ENCODE data around the gene DOK7.
"Not testable (repeated sequence)": the region's sequence is repeated elsewhere in the genome, so short reads cannot be mapped to it uniquely, and the experiment has no call there.

The DOK7 gene

DNA sequence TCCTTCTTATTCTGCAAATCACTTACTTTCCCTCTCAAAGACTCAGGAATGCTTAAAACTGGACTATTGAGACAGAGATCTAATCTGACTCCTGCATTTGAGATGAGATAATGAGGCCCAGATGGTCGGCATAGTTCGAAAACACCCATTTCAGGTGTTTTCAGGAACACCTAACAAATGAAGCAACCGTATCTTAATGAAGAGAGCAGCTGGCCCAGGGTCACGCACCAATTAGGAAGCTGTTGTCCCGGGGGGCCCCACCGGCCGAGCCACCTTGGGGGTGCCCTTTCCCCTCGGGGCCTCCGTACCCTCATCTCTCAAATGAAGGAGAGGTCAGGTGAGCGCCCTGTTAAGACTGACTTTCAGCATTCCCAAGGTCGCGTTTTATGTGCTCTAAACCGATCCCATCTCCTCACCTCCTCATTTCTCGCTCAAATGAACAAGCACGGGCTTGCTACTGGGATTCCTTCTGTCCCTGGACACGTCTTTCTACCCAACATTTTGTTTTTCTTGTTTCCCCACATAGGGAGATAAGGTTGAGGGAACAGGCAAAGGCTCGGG lies 68.3 kb downstream of the DOK7 start:
- peak overlapping the region; percentile 96 for H3K4me3 ChIP-seq (ENCODE audit: low read depth, low read length)
- TF ChIP-seq, protein P1, sequence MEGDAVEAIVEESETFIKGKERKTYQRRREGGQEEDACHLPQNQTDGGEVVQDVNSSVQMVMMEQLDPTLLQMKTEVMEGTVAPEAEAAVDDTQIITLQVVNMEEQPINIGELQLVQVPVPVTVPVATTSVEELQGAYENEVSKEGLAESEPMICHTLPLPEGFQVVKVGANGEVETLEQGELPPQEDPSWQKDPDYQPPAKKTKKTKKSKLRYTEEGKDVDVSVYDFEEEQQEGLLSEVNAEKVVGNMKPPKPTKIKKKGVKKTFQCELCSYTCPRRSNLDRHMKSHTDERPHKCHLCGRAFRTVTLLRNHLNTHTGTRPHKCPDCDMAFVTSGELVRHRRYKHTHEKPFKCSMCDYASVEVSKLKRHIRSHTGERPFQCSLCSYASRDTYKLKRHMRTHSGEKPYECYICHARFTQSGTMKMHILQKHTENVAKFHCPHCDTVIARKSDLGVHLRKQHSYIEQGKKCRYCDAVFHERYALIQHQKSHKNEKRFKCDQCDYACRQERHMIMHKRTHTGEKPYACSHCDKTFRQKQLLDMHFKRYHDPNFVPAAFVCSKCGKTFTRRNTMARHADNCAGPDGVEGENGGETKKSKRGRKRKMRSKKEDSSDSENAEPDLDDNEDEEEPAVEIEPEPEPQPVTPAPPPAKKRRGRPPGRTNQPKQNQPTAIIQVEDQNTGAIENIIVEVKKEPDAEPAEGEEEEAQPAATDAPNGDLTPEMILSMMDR (IDR thresholded peaks at IDR 0.05; ENCODE audit: borderline replicate concordance, insufficient read depth, low read depth, low read length) = no peak

DNA sequence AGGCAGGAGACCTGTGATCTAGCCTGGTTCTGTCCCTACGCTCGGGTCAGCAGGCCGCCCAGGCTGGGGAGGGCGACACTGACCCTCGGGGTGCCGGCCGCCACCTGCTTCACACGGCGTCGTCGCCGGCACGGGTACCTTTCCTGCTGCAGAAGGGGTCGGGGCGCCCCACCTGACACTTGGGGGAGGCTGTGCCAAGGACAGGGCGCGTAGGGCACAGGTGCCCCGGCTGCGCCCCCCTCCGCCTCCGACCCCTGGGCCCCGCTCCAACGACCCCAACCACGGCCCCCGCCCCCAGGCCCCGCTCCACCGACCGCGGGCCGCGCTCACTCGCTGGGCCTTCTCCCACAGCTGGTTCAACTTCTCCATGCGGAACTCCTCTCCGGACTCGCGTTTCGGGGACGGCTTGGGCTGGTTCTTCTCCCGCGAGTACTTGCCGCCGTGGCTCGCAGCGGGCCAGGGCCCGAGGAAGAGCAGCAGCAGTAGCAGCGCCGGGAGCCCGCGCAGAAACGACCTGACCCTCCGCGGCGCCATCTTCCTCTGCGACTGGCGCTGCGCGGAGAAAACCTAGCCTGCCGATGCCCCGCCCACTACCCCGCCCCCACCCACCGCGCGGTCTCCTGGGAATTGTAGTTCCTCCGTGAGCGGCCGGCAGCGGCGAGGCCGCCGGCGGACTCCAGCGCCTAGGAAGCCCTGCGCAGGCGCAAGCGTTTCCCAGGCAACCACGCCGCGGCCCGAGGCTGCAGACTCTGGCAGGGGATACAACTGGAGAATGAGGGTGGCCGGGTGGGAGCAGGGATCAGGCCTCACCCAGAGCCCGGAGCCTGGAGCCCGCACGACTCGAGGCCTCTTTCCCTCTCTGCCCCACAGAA lies 69.0 kb downstream of the DOK7 start, which contains the start of gene LRPAP1:
LRPAP1 (minus strand) TSS at position 544 of the 872 bp plus-strand sequence; CDS start at position 534, 10 bp downstream.
- H3K4me3 ChIP-seq (ENCODE audit: low read depth, low read length) = peak within 1 kb of the TSS; percentile 96
- TF ChIP-seq, protein P1 (IDR thresholded peaks at IDR 0.05; ENCODE audit: borderline replicate concordance, insufficient read depth, low read depth, low read length) = no peak

DNA sequence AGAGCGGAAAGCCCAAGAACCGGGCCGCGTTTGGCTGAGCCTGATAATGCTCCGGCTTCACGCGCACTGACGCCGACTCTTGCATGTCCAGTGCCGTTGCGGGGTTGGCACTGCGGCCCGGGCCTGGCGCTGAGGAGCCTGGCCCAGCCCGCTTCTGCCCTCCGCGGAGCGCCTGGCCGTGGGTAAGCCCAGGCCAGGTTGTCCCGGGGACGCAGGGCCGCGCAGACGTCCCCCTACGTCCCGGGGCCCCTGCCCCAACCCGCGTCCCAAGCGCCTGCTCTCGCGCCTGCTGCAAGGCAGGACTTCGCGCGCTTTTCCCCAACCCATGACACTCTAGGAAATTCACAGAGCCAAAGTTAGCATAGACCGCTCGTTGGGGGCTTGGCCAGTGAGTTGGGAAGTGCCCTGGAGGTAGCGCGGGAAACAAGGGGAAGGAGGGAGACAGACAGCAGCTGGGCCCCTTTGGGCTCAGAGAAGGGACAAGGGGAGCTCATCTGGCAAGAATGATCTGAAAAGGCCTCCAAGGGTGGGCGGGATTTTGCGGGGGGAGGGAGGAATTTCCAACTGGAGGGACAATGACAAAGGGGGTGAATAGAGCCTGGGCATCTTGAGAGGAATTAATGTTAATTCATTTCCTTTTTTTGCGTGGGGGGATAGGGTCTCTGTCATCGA lies 69.8 kb downstream of the DOK7 start:
- TF ChIP-seq, protein P1 (IDR thresholded peaks at IDR 0.05; ENCODE audit: borderline replicate concordance, insufficient read depth, low read depth, low read length) = no peak
- H3K4me3 ChIP-seq (ENCODE audit: low read depth, low read length) = peak overlapping the region; percentile 96

DNA sequence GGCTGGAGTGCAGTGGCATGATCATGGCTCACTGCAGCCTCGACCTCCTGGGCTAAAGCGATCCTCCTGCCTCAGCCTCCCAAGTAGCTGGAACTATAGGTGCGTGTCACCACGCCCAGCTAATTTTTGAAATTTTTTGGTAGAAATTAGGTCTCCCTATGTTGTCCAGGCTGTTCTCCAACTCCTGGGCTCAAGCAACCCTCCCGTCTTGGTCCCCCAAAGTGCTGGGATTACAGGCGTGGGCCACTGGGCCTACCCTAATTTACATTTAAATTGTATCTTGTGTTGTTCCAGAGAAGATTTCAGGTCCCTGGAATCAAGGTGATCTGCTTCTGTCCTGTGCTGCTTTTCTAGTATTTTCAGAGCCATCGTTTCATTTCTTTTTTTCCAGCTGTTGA lies 70.3 kb downstream of the DOK7 start:
- H3K4me3 ChIP-seq (ENCODE audit: low read depth, low read length) = no peak overlapping the region
- TF ChIP-seq, protein P1 (IDR thresholded peaks at IDR 0.05; ENCODE audit: borderline replicate concordance, insufficient read depth, low read depth, low read length) = no peak

DNA sequence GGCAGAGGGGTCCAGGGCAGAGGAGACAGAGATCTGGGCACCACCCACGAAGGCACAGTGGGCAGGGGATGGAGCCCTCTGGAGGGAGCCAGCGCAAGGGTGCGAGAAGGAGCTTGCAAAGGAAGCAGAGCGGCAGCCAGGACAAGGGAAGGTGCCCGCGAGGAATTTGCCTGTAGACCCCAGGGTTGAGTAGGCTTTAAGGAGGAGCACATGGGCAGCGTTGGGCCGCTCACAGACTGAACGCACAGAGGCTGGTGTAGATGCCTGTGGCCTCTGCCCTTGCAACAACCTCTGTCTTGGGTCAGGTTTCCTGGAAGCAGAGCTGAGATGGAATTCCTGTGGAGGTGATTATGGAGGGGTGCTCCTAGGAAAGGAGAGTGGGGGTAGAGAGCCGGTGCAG lies 72.7 kb downstream of the DOK7 start:
- not testable (repeated sequence) for H3K4me3 ChIP-seq (ENCODE audit: low read depth, low read length)

DNA sequence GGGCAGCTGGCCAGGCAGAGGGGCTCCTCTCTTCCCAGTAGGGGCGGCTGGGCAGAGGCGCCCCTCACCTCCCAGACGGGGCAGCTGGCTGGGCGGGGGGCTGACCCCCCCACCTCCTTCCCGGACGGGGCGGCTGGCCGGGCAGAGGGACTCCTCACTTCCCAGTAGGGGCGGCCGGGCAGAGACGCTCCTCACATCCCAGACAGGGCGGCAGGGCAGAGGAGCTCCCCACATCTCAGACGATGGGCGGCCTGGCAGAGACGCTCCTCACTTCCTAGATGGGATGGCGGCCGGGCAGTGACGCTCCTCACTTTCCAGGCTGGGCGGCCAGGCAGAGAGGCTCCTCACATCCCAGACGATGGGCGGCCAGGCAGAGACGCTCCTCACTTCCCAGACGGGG lies 75.8 kb downstream of the DOK7 start:
- not testable (repeated sequence) for H3K4me3 ChIP-seq (ENCODE audit: low read depth, low read length)

DNA sequence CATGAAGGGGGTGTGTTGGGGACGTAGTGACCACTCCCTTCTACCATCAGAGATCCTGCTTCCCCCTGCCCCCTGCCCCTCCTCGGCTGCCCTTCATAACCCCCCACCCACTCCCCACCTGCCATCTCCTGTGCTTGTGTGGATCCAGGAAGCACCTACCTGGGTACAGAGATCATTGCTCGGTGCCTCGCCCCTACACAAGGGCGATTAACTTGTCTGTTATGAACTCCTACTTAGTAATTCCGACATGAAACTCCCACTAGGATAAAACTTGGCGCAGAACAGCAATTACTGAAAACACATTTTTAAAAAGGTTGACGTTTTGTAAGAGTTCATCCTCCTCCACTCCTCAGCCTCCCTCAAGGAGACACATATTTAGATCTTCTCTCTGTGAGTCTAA lies 80.3 kb downstream of the DOK7 start:
- not testable (repeated sequence) for H3K4me3 ChIP-seq (ENCODE audit: low read depth, low read length)

Measured in GM12875 (cell line).